Lower lobe of right lung (tissue), 2 donors: ENCODE measurements around the gene EXOC4. TPM values are rescaled to one million over a fixed set of nuclear protein-coding genes. Genes with fewer than 3 reads are reported as not detected.

ENCODE experiments used
- ATAC-seq, 2 donors: fragments of 200-7000 bp; cut with Tn5 transposase; one replicate each; pipeline ENCODE4 v1.9.1; 2020 to 2022; ENCODE audit warnings: mild to moderate bottlenecking in 2 of 2, moderate library complexity in 2 of 2
- DNase-seq: peaks from one replicate; pipeline ENCODE4 v3.0.0-alpha.2; 2020
- H3K27ac ChIP-seq: fragments of 200-600 bp; one replicate; pipeline ENCODE4 v1.8.0; 2022
- H3K27me3 ChIP-seq: fragments of 200-600 bp; one replicate; pipeline ENCODE4 v1.8.0; 2022; ENCODE audit warnings: low read depth
- H3K36me3 ChIP-seq: fragments of 200-600 bp; one replicate; pipeline ENCODE4 v1.8.0; 2022; ENCODE audit warnings: mild to moderate bottlenecking
- H3K4me1 ChIP-seq: fragments of 200-600 bp; one replicate; pipeline ENCODE4 v1.8.0; 2022
- H3K4me3 ChIP-seq: fragments of 200-600 bp; one replicate; pipeline ENCODE4 v1.8.0; 2022; ENCODE audit warnings: mild to moderate bottlenecking
- H3K9me3 ChIP-seq: fragments of 200-600 bp; one replicate; pipeline ENCODE4 v1.8.0; 2022
- intact Hi-C: fragments of 100-400 bp; cut with DNase I; formaldehyde crosslinking; loops from one replicate; pipeline ENCODE4 v1.11.0; 2022
- total RNA-seq: library from RNA; stranded (reverse); fragmentation: NEBNext Ultra II Directional; extraction: Animal tissue kit (Norgen Biotek cat#: 25700); gene quantifications from one replicate; pipeline ENCODE4 v1.2.1, GENCODE V29; 2021
- TF ChIP-seq, protein P1 (sequence below): fragments of 200-600 bp; IDR thresholded peaks from one replicate; pipeline ENCODE4 v1.8.0; 2022; ENCODE audit warnings: antibody characterized with exemption, mild to moderate bottlenecking
- donor health status: DM: no; HTN: yes; CAD: no; lungs with severe emphysema.

Gene EXOC4
- total RNA-seq, 1 donor from 2014 or later = 80.2 TPM

DNA sequence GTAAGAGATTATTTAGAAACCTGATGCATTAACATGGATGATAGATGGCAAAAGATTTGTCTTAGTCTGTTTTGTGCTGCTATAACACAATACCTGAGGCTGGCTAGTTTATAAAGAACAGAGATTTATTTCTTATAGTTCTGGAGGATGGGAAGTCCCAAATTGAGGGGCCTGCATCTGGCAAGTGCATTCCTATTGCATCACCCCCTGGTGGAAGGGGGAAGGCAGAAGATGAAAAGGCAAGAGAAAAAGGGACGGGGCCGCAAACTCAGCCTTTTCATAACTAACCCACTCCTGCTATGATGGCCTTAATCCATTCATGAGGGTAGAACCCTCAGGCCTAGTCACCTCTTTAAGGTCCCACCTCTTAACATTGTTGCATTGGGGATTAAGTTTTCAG lies 720.8 kb downstream of the EXOC4 start:
- no peak for ATAC-seq
- DNase-seq = no peak
- H3K27ac ChIP-seq = no peak overlapping the region
- intact Hi-C loops = no loop called here
- H3K4me3 ChIP-seq = no peak overlapping the region
- TF ChIP-seq, protein P1, sequence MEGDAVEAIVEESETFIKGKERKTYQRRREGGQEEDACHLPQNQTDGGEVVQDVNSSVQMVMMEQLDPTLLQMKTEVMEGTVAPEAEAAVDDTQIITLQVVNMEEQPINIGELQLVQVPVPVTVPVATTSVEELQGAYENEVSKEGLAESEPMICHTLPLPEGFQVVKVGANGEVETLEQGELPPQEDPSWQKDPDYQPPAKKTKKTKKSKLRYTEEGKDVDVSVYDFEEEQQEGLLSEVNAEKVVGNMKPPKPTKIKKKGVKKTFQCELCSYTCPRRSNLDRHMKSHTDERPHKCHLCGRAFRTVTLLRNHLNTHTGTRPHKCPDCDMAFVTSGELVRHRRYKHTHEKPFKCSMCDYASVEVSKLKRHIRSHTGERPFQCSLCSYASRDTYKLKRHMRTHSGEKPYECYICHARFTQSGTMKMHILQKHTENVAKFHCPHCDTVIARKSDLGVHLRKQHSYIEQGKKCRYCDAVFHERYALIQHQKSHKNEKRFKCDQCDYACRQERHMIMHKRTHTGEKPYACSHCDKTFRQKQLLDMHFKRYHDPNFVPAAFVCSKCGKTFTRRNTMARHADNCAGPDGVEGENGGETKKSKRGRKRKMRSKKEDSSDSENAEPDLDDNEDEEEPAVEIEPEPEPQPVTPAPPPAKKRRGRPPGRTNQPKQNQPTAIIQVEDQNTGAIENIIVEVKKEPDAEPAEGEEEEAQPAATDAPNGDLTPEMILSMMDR = no peak
- no peaks in the 10 kb centered on the region for H3K27me3 ChIP-seq
- H3K4me1 ChIP-seq = peaks cover 6% of the 10 kb centered on the region
- no peaks in the 10 kb centered on the region for H3K36me3 ChIP-seq
- no peaks in the 10 kb centered on the region for H3K9me3 ChIP-seq

DNA sequence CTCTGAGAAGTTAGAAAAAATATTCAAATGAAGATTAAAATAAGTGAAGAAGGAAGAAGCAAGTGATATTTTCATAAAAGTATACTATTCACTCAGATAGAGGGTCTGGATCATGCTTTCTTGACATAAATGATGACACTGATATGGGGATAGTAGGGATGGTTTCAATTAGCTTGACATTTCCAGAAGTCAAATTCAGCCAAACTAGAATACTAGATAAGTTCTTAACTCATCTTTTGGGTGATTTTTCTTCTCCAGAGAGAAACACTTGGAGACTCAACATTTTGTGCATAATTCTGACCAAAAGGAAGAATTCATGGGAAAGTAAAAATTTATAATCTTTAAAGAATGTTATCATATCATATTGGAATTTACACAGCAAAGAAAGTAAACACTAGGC lies 722.3 kb downstream of the EXOC4 start:
- no peaks in the 10 kb centered on the region for H3K36me3 ChIP-seq
- intact Hi-C loops = no loop called here
- H3K27ac ChIP-seq = no peak overlapping the region
- no peak overlapping the region for H3K4me3 ChIP-seq
- no peaks in the 10 kb centered on the region for H3K27me3 ChIP-seq
- ATAC-seq = no peak
- TF ChIP-seq, protein P1 = no peak
- H3K4me1 ChIP-seq = peaks cover 6% of the 10 kb centered on the region
- DNase-seq = no peak
- H3K9me3 ChIP-seq = no peaks in the 10 kb centered on the region

DNA sequence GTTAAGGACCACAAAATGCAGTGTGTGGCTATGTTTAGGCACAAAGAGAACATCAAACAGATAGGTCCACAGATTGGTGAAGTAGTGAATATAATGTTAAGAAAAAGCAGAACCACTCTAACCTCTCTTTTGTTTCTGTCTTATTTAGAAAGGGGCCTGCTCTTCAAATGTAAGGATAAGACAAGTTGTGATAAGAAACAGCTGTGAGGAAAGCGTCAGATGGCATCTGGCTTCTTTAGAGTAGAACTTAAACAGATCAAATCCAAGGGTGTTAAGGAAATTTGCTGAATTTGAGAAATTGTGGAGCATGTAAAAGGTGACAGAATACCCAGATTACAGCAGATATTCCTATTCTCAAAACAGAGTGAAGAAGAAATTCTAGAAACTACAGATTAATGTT lies 723.3 kb downstream of the EXOC4 start:
- no peak for DNase-seq
- no peaks in the 10 kb centered on the region for H3K9me3 ChIP-seq
- intact Hi-C loops = no loop called here
- H3K27ac ChIP-seq = no peak overlapping the region
- TF ChIP-seq, protein P1 = no peak
- no peak overlapping the region for H3K4me3 ChIP-seq
- H3K4me1 ChIP-seq = peaks cover 6% of the 10 kb centered on the region
- ATAC-seq = no peak
- no peaks in the 10 kb centered on the region for H3K36me3 ChIP-seq
- no peaks in the 10 kb centered on the region for H3K27me3 ChIP-seq

DNA sequence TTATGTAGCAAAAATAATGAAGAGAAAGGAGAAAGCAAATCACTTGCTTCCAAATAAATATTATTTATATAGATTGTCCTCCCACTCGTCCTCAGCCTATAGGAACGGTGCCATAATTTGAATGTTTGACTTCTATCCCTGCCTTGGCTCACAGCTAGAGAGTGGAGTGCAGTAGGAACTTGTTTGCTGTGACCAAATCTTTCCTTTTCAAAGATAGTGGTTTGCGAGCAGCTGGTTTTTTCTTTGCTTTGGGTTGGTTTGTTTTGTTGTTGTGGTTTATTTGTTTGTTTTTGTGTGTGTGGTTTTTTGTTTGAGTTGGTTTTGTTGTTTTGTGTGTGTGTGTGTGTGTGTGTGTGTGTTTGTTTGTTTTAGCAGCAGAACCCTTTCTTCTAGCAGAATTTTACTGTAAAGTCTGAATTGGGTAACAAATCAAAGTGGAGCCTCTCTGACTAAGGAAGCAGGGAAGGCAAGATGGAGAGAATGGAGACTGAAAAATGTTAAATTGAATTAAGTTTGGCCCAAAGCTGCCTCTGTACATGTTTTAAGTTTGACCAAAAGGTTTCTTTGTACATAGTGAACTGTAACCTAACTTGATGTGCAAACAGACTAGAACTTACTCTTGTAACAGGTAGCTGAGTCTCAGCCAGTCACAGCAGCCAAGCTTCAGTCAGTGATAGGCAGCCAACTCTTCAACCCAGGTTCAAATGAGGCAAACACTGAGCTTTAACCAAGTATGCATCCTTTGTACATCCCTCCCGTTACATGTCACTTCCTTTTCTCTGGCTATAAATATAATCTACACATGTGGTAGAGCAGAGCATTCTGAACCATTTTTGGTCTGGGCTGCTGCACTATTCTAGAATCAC lies 724.8 kb downstream of the EXOC4 start:
- TF ChIP-seq, protein P1 = no peak
- Histone ChIP-seq H3K27me3 (no peaks in the 10 kb centered on the region), H3K9me3 (no peaks in the 10 kb centered on the region), H3K4me3 (no peak overlapping the region), H3K27ac (no peak overlapping the region), H3K4me1 (peaks cover 6% of the 10 kb centered on the region), H3K36me3 (no peaks in the 10 kb centered on the region)
- intact Hi-C loops = no loop called here
- DNase-seq = no peak
- no peak for ATAC-seq

DNA sequence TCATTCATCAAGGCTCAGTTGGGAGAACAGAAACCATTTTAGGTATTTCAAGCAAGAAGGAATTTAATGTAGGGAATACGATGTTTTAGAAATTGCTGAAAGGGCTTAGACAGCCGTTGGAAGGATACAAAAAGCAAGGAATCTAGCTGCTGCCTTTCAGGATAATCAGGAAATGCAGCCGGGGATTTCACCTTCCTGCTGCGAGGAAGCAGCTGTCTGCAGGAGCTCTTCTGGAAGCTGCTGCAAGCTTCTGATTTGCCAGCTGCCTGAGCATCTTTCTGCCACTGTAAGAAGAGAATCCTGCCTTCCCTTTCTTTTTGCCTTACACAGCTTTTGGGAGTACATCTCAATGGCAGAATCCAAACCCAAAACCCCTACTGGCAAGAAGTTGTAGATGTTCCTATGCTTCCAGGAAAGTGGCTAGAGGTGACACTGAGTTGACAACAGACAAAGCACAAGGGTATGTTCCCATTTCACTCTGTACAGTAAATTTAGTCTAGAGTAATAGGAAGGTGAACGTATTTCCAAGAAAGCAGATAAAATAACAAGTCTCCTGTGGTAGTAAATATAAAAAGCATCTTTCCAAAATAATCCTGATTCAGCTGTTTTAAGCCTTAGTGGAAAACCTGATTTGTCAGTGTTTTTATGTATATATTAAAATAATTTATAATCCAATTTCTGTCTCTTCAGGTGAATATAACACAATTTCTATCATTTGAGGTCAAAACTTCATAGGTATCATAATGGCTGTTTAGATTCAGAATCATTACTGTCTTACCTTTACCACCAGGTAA lies 725.8 kb downstream of the EXOC4 start:
- H3K4me1 ChIP-seq = peaks cover 6% of the 10 kb centered on the region
- intact Hi-C loops = no loop called here
- H3K27me3 ChIP-seq = no peaks in the 10 kb centered on the region
- no peak for DNase-seq
- TF ChIP-seq, protein P1 = no peak
- ATAC-seq = no peak
- H3K9me3 ChIP-seq = no peaks in the 10 kb centered on the region
- H3K27ac ChIP-seq = no peak overlapping the region
- no peak overlapping the region for H3K4me3 ChIP-seq
- H3K36me3 ChIP-seq = no peaks in the 10 kb centered on the region
